GM12891 (cell line): ENCODE measurements around the gene DNAI4.

ENCODE experiments used
- PAX5 ChIP-seq: IDR thresholded peaks from 2 replicates; pipeline ENCODE4 v1.6.1; 2011; ENCODE audit warnings: low read length, moderate library complexity, mild to moderate bottlenecking; ENCODE audit not compliant: insufficient read depth, severe bottlenecking
- POLR2A ChIP-seq: IDR thresholded peaks from 2 replicates; pipeline ENCODE4 v1.6.1; 2011; ENCODE audit warnings: low read depth, low read length, control low read depth
- POLR2AphosphoS5 ChIP-seq: IDR thresholded peaks from 2 replicates; pipeline ENCODE4 v1.6.1; 2011; ENCODE audit warnings: low read depth, low read length, control low read depth
- POU2F2 ChIP-seq: IDR thresholded peaks from 2 replicates; pipeline ENCODE4 v1.6.1; 2011; ENCODE audit warnings: low read depth, mild to moderate bottlenecking, control low read depth, low read length, moderate library complexity
- SPI1 ChIP-seq: IDR thresholded peaks from 2 replicates; pipeline ENCODE4 v1.6.1; 2011; ENCODE audit warnings: low read depth, low read length, control low read depth
- TAF1 ChIP-seq: IDR thresholded peaks from 2 replicates; pipeline ENCODE4 v1.6.1; 2011; ENCODE audit warnings: low read depth, low read length, control low read depth

GRCh38 chr1:66957938-66958337 is 33.3 kb upstream of the DNAI4 start:
- TF ChIP-seq POLR2AphosphoS5 (no peak), POLR2A (no peak), SPI1 (no peak), TAF1 (no peak), POU2F2 (no peak), PAX5 (no peak)
